Liver (tissue), 3 donors: ENCODE results near the gene FBXO28.

Source experiments
- GABPA ChIP-seq, 2 donors: IDR thresholded peaks in 1 of 2; conservative IDR thresholded peaks in 1 of 2; 2 replicates each; pipeline ENCODE4 v1.6.1; 2016; ENCODE audit warnings: antibody characterized with exemption in 2 of 2, mild to moderate bottlenecking in 1 of 2, moderate library complexity in 1 of 2
- TF ChIP-seq, protein P1 (sequence below): fragments of 150-350 bp; IDR thresholded peaks from 2 replicates; pipeline ENCODE4 v1.5.1; 2017; ENCODE audit warnings: improper control_type of control experiment, low read depth, low read length; ENCODE audit not compliant: missing input control
- donor health status: healthy.
- donor health status: healthy.

DNA sequence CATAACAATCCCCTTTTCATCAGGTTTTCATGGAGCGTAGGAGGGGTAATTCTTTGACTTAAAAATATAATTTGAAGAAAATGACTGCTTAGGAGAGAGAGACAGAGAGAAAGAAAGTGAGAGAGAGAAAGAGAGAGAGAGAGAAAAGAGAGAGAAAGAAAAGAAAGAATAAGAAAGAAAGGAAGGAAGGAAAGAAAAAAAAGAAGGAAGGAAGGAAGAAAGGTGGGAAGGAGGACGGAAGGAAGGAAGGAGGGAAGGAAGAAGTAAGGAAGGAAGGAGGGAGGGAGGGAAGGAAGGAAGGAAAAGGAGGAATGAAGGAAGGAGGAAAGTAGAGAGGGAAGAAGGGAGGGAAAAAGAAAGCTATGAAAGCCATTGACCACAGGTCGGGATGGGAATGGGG is 58.3 kb downstream of the FBXO28 start:
- no peak for TF ChIP-seq GABPA (IDR thresholded peaks at IDR 0.05 in 1 of 2, conservative IDR thresholded peaks at IDR 0.05 in 1 of 2)
- TF ChIP-seq, protein P1, sequence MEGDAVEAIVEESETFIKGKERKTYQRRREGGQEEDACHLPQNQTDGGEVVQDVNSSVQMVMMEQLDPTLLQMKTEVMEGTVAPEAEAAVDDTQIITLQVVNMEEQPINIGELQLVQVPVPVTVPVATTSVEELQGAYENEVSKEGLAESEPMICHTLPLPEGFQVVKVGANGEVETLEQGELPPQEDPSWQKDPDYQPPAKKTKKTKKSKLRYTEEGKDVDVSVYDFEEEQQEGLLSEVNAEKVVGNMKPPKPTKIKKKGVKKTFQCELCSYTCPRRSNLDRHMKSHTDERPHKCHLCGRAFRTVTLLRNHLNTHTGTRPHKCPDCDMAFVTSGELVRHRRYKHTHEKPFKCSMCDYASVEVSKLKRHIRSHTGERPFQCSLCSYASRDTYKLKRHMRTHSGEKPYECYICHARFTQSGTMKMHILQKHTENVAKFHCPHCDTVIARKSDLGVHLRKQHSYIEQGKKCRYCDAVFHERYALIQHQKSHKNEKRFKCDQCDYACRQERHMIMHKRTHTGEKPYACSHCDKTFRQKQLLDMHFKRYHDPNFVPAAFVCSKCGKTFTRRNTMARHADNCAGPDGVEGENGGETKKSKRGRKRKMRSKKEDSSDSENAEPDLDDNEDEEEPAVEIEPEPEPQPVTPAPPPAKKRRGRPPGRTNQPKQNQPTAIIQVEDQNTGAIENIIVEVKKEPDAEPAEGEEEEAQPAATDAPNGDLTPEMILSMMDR, result no peak
